ENCODE measurements around the gene ADGRV1.
A peak's percentile ranks its signal among the peaks of the same experiment; 100 is the strongest.
"Not testable (repeated sequence)": the region's sequence is repeated elsewhere in the genome, so short reads cannot be mapped to it uniquely, and the experiment has no call there.

ADGRV1 gene

DNA sequence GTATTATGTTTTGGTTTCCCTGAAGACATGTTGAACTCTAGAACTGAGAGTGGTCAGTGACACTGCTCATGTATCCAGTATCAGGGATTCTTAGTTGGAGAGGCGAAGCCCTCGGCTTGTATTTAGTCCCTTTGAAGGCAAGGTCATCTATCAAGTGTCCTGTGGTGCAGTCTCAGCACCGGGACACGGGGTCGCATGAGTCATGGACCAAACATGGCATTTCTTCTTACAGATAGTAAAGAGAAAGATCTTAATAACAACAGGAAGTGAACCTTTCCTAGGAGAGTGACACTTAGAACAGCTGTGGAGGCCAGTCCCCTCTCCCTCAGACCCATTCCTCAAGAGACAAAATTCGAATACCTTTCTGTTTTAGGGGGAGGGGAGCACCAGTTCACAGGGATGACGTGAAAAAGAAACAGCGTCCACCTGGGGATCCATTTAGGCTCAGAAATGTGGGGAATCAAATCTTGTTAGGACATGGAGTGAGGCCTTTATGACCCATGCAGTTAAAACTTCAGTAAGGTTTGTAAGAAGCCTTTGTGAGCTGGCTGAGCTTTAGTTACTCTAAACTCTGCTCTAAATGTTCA lies 86.5 kb downstream of the ADGRV1 start:
- no peak for DNase-seq (ENCODE audit: low read depth in 2 of 2)

DNA sequence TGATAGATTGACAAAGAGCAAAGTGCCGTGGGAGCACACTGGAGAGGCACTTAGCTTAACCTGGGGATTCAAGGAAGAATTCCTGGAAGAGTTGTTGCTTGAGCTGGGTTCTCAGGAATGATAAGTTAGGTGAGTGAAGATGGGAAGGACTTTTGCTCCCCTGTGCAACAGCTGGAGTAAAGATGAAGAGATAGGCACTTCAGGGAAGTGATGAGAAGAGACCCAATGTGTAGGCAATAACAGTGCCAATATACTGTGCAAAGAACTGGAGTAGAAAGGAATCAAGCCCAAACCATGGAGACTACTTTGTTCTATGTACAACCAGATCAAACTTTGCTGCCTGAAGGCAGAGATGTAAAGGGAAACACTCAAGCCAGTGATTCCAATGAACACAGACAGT lies 92.2 kb downstream of the ADGRV1 start:
- DNase-seq (ENCODE audit: low read depth in 2 of 2): no peak

DNA sequence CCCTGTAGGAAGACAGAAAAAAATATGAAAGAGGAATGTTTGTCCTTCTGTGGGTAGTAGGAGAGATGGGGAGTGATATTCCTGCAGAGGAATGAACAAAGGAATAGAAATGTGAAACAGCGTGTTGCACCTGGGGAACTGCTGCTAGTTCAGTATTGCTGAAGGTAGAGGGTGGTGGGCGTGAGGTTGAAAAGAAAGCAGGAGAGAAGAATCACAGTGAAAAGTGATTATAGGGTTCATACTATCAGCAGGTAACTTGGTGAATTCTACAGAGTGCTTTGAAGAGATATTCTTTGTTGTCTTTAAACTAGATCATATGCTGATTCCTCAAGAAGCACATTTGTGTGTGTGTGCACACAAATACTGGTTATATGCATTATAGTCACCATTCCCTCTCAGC lies 95.6 kb downstream of the ADGRV1 start:
- no peak for DNase-seq (ENCODE audit: low read depth in 2 of 2)

DNA sequence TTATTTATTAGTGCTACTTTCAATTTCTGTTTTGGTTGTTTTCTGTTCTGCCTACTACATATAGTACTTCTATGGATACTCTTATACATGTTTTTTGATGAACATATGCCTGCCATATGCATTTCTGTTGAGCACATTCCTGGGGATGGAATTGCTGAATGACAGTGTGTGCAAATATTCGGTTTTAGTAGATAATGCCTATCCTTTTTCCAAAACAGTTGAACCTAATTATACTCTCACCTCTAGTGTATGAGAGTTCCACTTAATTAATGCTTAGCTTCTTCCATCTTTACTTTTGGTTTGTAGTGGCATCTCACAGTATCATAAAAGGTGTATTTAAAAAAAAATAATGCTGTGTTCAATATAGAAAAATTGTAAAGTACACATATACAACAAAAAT lies 96.8 kb downstream of the ADGRV1 start:
- DNase-seq (ENCODE audit: low read depth in 2 of 2): no peak

DNA sequence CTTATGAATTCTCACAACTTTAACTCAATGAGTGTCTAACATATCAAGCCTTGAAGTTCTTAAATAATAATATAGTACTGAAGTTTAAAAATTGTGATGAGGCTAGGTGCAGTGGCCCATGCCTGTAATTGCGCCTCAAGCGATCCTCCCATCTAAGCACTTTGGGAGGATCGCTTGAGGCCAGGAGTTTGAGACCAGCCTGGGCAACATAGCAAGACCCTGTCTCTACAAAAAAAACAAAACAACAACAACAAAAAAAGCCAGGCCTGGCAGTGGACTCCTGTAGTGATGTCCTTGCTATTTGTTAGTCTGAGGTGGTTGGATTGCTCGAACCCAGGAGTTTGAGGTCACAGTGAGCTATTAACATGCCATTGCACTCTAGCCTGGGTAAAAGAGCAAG lies 98.4 kb downstream of the ADGRV1 start:
- no peak for DNase-seq (ENCODE audit: low read depth in 2 of 2)

DNA sequence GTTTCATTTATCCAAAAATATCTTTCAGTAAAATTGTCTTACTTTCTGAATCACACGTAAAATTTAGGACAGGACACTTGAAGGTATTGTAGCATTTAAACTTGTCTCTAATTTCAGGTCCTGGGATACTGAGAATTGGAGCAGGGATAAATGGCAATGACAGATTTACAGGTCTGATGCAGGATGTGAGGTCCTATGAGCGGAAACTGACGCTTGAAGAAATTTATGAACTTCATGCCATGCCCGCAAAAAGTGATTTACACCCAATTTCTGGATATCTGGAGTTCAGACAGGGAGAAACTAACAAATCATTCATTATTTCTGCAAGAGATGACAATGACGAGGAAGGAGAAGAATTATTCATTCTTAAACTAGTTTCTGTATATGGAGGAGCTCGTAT lies 99.2 kb downstream of the ADGRV1 start:
- no peak for DNase-seq (ENCODE audit: low read depth in 2 of 2)

DNA sequence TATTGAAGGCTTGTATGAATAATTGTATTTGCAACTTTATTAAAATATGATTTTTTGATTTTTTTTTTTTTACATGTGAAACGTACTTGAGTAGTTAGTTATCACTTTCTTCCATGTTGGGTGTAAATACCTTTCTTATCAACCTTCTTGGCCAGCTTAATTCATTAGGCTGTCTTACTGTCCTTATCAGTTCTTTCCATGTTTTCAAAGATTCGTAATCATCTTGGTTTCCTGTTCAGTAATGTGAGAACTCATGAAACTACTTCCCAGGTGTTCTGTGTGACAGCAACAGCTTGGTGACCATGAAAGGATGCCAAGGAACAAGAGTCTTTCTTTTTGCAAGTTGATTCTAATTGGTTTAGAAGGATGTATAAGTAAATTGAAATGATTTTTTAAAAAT lies 100.0 kb downstream of the ADGRV1 start:
- DNase-seq (ENCODE audit: low read depth in 2 of 2): no peak

DNA sequence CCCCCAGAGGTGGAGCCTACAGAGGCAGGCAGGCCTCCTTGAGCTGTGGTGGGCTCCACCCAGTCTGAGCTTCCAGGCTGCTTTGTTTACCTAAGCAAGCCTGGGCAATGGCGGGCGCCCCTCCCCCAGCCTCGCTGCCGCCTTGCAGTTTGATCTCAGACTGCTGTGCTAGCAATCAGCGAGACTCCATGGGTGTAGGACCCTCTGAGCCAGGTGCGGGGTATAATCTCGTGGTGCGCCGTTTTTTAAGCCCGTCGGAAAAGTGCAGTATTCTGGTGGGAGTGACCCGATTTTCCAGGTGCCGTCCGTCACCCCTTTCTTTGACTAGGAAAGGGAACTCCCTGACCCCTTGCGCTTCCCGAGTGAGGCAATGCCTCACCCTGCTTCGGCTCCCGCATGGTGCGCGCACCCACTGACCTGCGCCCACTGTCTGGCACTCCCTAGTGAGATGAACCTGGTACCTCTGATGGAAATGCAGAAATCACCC lies 109.5 kb downstream of the ADGRV1 start:
- DNase-seq (ENCODE audit: low read depth in 2 of 2): not testable (repeated sequence)

DNA sequence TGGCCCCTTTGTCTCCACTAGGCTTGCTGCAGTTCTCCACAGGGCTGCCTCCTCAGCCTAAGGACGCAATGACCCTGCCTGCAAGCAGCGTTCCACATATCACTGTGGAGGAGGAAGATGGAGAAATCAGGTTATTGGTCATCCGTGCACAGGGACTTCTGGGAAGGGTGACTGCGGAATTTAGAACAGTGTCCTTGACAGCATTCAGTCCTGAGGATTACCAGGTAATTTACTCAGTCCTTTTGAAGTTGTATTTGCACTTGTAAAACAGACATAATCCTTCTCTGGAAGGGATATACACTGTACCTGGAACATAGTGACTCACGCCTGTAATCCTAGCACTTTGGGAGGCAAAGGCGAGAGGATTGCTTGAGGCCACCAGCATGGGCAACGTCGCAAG lies 116.6 kb downstream of the ADGRV1 start:
- no peak for DNase-seq (ENCODE audit: low read depth in 2 of 2)

DNA sequence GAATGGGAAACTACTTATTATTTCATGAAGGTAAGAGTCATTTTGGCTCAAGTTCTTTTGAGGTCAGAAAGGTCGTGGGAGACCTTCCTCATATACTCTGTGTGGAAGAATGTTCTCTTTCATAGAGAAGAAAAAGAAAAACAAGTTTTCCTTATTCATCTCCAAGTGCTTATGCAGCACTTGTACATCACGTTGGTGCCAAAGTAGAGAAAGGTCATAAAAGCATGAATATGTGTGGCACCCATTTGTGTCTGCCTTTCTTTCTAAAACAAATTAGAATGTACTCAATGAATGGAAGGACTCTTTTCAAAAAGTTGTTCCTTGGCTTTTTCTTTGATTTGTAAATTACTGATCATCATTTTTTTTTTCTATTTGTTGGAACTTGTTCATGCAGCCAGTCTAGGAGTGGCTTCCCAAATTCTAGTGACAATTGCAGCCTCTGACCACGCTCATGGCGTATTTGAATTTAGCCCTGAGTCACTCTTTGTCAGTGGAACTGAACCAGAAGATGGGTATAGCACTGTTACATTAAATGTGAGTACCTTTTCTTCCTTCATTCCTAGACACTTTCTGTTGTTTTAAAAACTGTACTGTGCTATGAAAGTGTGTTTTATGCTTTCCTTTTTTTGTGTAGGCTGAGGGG lies 122.4 kb downstream of the ADGRV1 start:
- no peak for DNase-seq (ENCODE audit: low read depth in 2 of 2)

DNA sequence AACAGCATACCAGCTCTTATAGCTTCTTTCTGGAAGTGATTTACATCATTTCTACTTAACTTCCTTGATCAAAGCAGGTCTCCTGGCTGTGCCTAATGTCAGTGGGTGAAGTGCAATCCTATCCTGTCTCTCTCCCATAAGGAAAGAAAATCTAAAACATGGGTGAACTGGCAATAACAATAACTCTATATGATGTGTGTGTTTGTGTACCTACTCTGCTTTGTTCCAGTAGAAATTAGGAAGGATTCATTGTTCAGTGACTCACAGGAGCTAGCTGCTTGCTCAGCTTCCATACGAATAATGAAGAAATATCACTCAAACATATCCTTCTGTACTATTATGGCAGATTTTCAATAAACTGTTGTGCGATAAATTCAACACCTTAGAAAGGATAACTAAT lies 123.7 kb downstream of the ADGRV1 start:
- no peak for DNase-seq (ENCODE audit: low read depth in 2 of 2)

DNA sequence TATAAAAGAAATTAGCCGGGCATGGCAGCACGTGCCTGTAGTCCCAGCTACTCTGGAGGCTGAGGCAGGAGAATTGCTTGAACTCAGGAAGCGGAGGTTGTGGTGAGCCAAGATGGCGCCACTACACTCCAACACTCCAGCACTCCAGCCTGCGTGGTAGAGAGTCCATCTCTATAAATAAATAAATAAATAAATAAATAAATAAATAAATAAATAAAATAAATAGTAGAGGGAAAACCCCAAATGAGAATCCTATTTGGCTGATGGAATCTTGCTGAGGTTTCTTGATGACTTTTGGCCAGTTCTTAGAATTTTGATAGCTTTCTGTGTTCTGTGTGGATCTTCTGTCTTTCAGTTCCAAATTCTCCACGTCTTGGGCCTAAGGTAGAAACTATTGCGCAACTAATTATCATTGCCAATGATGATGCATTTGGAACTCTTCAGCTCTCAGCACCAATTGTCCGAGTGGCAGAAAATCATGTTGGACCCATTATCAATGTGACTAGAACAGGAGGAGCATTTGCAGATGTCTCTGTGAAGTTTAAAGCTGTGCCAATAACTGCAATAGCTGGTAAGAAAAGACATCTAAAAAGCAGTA lies 126.9 kb downstream of the ADGRV1 start:
- no peak for DNase-seq (ENCODE audit: low read depth in 2 of 2)

DNA sequence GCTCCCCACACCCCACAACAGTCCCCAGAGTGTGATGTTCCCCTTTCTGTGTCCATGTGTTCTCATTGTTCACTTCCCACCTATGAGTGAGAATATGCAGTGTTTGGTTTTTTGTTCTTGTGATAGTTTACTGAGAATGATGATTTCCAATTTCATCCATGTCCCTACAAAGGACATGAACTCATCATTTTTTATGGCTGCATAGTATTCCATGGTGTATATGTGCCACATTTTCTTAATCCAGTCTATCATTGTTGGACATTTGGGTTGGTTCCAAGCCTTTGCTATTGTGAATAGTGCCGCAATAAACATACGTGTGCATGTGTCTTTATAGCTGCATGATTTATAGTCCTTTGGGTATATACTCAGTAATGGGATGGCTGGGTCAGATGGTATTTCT lies 127.8 kb downstream of the ADGRV1 start:
- DNase-seq (ENCODE audit: low read depth in 2 of 2): not testable (repeated sequence)

DNA sequence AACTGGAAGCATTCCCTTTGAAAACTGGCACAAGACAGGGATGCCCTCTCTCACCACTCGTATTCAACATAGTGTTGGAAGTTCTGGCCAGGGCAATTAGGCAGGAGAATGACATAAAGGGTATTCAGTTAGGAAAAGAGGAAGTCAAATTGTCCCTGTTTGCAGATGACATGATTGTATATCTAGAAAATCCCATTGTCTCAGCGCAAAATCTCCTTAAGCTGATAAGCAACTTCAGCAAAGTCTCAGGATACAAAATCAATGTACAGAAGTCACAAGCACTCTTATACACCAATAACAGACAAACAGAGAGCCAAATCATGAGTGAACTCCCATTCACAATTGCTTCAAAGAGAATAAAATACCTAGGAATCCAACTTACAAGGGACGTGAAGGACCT lies 128.9 kb downstream of the ADGRV1 start:
- not testable (repeated sequence) for DNase-seq (ENCODE audit: low read depth in 2 of 2)

DNA sequence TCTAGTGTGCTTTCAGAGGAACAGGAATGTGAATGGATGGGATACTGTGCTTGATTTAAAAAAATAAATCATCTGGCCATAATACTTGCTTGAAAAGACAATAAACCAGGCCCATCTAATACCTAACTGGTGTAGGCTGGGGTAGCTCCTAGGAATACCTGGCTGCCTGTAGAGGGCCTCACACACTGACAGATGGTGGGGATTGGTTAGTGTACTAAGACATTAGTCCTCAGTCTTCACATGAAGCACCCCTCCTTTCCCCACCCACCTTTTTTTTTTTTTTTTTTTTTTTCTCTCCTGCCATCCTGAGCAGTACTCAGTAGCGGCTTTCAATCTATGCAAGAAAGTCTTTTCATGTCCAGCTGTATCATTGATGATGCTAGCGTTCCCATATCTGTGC lies 130.5 kb downstream of the ADGRV1 start:
- no peak for DNase-seq (ENCODE audit: low read depth in 2 of 2)

DNA sequence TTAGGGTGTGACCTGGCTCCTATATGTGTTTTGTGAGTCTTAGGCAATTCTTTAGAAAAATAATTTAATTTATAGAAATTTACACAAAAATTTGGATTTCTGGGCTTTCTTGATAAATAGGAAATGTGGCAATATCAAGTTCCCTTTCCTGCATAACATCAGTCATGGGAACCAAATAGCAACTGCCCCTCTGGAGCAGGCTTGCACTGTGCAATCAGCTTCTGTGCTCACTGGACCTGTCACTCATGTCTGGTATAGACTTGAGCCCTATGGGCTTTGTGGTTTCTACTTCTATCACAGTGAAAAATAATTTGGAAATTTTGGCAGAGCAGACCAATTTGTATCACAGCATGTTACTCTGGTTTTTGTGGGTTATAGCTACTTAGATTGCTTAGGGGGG lies 131.7 kb downstream of the ADGRV1 start:
- DNase-seq (ENCODE audit: low read depth in 2 of 2): no peak

DNA sequence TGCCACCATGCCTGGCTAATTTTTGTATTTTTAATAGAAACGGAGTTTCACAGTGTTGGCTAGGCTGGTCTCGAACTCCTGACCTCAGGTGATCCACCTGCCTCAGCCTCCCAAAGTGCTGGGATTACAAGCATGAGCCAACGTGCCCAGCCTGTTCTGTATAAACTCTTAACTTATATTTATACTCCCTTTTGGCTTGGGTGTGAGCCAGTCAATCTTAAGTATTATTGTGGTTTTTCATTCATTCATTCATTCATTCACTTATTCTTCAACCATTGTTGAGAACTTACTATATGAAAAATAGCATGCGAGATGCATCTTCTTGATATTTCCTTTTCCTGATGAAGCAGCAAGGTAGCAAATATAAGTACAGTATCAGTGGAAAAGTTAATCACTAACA lies 132.9 kb downstream of the ADGRV1 start:
- no peak for DNase-seq (ENCODE audit: low read depth in 2 of 2)

DNA sequence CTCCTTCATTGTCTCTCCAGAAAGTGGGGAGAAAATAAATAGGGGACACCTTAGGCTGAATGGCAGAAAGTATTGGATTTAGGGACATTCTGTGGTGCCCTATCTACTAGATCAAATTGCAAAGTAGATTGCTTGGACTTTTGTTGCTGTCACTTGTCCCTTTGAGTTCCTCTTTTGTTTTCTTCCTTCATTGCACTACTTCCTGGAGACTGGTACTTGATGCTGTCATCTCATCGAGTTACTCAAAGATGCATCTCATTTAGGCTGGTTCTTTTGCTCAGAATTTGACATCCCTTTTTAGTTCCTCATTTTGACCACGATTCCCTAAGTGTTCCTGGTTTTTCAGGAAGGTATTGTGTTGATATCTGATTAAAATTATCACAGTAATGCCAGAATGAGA lies 137.6 kb downstream of the ADGRV1 start:
- no peak for DNase-seq (ENCODE audit: low read depth in 2 of 2)

DNA sequence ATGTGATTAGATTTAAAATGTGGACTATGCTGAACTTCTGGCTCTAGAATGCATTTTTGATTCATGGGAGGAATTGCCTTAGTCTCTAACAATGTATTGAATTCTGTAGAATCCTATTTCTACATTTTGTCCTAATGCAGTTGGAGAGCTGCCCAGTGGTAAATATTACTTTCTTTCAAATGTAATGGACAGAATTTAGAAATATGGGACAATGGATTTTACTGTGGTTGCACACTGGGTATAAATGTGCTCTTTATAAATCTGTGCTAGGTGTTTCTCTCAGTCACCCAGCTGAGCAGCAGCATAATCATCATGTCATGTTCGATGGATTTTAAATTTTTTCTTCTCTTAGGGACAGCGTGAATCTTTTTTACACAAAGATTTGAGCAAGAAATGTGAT lies 141.7 kb downstream of the ADGRV1 start:
- no peak for DNase-seq (ENCODE audit: low read depth in 2 of 2)

DNA sequence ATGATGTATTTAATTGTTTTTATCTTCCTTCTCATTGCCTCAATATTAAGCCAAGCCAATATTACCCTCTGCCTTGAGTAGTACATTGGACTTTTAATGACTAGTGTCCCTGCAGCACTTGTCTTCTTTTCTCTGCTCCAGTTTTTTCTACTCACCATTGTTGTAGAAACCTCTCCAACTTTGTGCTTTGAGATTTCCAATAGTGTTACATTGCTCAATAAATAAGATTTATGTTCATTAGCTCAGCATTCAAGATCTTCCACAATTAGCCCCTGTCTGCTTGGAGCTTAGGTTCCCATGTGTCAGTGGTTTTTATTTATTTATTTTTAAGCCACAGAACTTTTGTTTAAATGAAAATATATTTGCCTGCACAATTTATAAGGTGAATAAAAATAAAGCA lies 145.3 kb downstream of the ADGRV1 start:
- no peak for DNase-seq (ENCODE audit: low read depth in 2 of 2)

DNA sequence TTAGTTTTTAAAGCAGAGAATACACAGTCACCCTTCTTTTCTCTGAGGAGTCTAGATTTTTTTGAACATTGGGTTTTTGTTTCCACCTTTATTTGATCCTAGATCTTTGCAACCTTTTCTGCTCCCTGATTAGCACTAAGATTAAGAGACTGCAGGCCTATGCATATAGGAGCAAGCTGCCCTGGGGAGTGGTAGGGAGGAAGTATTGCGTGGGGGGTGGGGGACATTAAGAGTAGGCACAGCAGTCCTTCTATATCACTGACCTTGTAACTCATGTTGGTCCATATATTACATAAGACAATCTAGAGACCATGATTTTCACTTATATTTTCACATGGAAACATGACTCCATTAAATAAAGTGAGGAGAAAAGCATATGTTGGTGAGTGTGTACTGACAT lies 149.1 kb downstream of the ADGRV1 start:
- no peak for DNase-seq (ENCODE audit: low read depth in 2 of 2)

DNA sequence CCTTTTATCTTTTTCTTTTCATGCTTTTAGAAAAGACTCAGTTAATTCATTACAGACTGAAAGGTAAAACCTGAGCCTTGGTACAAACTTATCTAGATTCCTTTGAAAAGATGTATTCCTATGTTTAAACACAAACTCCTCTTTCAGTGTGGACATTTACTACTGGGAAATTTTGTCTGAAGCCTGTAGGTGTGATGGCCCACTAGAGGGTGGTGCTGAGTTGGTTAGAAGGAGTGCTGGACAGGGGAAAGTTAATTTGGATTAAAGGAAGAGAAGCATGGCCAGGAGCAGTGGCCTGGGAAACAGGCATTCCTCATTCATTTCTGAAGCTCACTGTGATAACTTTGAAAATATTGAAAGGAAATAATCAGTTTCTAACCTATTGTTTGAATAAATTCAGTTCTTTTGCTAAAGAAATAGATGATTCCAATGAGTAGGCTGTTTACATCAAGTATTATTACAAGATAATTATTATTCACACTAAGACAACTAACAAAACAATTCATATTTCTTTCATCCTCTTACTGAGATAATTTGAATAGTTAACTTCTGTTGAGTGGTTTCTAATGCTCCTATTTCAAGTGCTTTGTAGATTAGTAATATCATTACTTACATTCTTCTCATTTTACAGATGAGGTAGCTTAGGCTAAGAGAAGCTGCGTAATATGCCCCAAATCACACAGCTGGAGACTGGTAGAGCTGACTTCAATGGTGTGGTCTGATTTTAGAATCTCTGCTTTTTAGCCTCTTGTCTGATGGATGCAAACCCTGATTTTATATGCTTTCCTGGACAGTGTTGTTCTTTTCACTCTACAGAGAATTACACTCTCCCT lies 150.9 kb downstream of the ADGRV1 start:
- peak; percentile 9 to 14 for DNase-seq (ENCODE audit: low read depth in 2 of 2)

DNA sequence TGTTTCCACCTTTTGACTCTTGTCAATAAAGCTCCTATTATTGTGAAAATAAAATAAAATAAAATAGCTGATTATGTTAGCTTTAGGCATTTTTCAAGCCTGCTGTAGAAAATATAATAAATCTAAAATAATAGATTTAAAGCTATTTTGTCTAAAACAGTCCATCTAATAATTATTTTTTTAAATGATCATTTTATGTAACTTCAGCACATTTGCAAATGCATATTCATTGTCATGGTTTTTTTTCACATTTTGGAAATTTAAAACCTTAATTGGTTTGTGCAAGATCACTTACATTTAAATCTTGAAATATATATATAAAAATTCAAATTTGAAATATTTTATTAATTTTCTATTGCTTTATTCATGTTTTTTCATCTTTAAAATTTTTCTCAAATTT lies 159.8 kb downstream of the ADGRV1 start:
- no peak for DNase-seq (ENCODE audit: low read depth in 2 of 2)
